ENCODE measurements around the gene CWC27.

Gene CWC27

DNA sequence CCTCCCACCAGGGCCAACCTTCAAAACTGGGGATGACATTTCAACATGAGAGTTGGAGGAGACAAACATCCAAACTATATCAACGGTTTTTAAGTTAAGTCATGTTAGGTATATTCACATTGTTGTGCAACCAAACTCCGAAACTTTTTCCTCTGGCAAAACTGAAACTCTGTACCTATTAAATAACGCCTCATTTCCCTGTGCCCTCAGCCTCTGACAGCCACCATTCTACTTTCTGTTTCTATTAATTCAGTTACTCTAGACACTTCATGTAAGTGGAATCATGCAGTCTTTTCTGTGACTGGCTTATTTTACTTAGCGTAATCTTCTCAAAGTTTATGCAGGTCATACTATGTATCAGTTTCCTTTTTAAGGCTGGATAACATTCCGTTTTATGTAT is 85.0 kb downstream of the CWC27 start:
- FAIRE-seq (no peak), DNase-seq (ENCODE audit: insufficient read length) (no peak)
- TF ChIP-seq POLR2AphosphoS5 (IDR thresholded peaks at IDR 0.05; ENCODE audit: low read depth, low read length) (no peak), POLR2A (IDR thresholded peaks at IDR 0.05; ENCODE audit: low read depth, low read length) (no peak), TAF1 (IDR thresholded peaks at IDR 0.05; ENCODE audit: borderline replicate concordance, low read depth, low read length) (no peak)

DNA sequence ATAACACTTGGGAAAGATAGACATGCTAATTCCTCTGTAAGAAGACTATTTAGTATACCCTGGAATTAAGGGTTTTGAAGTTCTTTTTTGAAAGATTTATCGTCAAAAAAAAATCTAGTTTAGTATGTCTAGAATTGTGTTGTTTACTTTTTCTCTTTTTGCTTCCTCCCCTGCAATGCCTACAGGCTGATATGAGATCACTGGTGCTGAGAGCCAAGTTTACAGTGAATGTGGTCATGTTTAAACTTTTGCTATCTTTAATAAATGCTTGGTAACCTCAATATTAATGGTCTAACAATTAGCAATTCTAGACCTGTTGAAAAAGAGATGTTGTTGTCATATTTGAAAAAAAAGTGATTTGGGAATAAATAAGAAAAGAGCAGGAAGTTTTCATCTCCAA is 86.1 kb downstream of the CWC27 start:
- no peak for DNase-seq (ENCODE audit: insufficient read length)
- TF ChIP-seq TAF1 (IDR thresholded peaks at IDR 0.05; ENCODE audit: borderline replicate concordance, low read depth, low read length) (no peak), POLR2A (IDR thresholded peaks at IDR 0.05; ENCODE audit: low read depth, low read length) (no peak), POLR2AphosphoS5 (IDR thresholded peaks at IDR 0.05; ENCODE audit: low read depth, low read length) (no peak)
- no peak for FAIRE-seq

DNA sequence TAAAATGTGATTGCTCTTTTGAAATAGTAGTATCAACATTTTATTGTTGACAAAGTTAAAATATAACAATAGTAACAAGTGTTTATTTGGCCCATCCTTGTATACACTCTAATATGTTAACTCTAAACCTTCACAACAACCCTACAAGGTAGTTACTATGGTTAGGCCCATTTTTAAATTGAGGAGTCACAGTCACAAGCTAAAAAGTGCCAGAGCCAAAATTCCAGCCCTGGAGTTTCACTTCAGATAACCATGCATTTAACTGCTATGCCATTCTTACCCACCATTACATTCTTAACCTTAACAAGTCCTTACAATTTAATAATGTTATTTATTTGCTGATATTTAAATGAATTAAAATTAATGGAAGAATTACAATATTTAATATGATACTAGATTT is 91.2 kb downstream of the CWC27 start:
- TF ChIP-seq POLR2A (IDR thresholded peaks at IDR 0.05; ENCODE audit: low read depth, low read length): no peak
- no peak for TF ChIP-seq POLR2AphosphoS5 (IDR thresholded peaks at IDR 0.05; ENCODE audit: low read depth, low read length)
- TF ChIP-seq TAF1 (IDR thresholded peaks at IDR 0.05; ENCODE audit: borderline replicate concordance, low read depth, low read length): no peak
- FAIRE-seq (no peak), DNase-seq (ENCODE audit: insufficient read length) (no peak)

DNA sequence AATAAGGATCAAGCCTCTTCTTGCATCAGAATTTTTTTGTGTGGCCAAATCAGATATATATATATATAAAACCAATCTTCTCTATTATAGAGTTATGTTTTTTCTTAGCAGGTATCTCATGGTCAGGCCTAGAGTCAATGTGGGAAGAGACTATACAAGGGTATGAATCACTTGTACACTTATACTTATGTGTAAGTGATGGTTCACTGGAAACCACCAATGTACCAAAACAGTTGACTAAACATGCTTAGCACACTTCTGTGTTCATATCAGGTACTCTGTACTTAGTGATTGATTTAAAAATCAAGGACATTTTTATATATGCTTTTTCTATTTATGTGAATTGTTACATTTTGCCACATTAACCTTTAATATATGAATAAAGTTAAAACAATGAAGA is 92.6 kb downstream of the CWC27 start:
- DNase-seq (ENCODE audit: insufficient read length): no peak
- no peak for TF ChIP-seq POLR2AphosphoS5 (IDR thresholded peaks at IDR 0.05; ENCODE audit: low read depth, low read length)
- TF ChIP-seq POLR2A (IDR thresholded peaks at IDR 0.05; ENCODE audit: low read depth, low read length): no peak
- TF ChIP-seq TAF1 (IDR thresholded peaks at IDR 0.05; ENCODE audit: borderline replicate concordance, low read depth, low read length): no peak
- no peak for FAIRE-seq

DNA sequence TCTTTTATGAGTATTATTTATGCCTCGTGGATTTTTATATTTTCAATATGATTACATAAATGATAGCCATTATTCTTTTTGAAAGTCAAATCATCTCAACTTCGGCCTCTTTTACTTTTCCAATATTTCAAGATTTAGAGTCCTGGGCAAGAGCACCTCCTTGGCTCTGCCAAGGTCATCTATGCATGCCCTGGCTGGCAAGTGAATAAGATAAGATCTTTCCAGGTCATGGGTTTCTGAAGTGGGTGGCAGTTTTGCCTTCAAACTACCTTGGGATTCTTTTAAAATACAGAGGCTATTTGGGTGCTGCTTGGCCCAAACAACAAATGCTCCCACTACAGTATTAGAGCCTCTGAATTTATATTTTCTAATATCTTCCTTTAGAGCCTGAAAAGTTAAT is 95.4 kb downstream of the CWC27 start:
- FAIRE-seq (no peak), DNase-seq (ENCODE audit: insufficient read length) (no peak)
- TF ChIP-seq POLR2AphosphoS5 (IDR thresholded peaks at IDR 0.05; ENCODE audit: low read depth, low read length): no peak
- TF ChIP-seq TAF1 (IDR thresholded peaks at IDR 0.05; ENCODE audit: borderline replicate concordance, low read depth, low read length): no peak
- no peak for TF ChIP-seq POLR2A (IDR thresholded peaks at IDR 0.05; ENCODE audit: low read depth, low read length)

DNA sequence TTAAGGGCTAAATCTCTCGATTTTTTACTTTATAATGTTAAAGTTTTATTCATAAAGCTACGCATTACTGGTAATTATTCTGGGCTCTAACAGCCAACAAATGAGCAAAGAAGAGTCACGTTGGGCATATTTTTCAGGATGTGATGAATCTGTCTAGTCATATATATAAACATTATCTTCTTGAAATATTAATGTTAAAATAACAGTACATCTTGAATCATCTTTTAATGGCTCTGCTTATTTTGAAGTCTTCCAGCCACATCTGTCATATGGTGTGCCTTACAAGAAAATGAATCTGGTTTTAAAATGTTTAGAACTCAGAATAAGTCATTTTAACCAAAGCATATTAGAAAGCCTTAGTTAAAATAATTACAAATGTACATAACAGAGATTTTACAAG is 96.9 kb downstream of the CWC27 start:
- DNase-seq (ENCODE audit: insufficient read length): no peak
- FAIRE-seq: no peak

DNA sequence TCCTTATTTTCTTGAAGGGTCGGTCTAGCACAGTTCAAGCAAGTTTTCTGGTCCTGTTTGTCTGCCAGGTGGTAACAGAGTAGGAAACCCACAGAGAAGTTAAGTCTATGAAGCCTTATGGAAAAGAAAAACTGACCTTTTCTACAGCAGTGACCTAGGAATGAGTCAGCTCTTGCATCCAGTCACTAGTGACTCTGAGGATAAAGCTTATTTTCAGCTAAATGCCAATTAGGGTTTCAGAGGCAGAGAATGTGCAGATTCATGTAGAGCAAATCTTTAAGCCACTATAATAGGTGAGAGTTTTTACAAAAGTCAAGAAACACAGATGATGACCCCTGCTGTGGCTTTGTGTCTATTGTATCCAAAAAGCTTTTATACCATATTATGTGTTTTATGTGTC is 100.7 kb downstream of the CWC27 start:
- TF ChIP-seq POLR2AphosphoS5 (IDR thresholded peaks at IDR 0.05; ENCODE audit: low read depth, low read length): no peak
- TF ChIP-seq POLR2A (IDR thresholded peaks at IDR 0.05; ENCODE audit: low read depth, low read length): no peak
- no peak for TF ChIP-seq TAF1 (IDR thresholded peaks at IDR 0.05; ENCODE audit: borderline replicate concordance, low read depth, low read length)
- no peak for DNase-seq (ENCODE audit: insufficient read length)
- no peak for FAIRE-seq

More for the DNA sequence above, 96.9 kb downstream of the CWC27 start:
- TF ChIP-seq TAF1 (IDR thresholded peaks at IDR 0.05; ENCODE audit: borderline replicate concordance, low read depth, low read length): no peak
- no peak for TF ChIP-seq POLR2A (IDR thresholded peaks at IDR 0.05; ENCODE audit: low read depth, low read length)
- no peak for TF ChIP-seq POLR2AphosphoS5 (IDR thresholded peaks at IDR 0.05; ENCODE audit: low read depth, low read length)

DNA sequence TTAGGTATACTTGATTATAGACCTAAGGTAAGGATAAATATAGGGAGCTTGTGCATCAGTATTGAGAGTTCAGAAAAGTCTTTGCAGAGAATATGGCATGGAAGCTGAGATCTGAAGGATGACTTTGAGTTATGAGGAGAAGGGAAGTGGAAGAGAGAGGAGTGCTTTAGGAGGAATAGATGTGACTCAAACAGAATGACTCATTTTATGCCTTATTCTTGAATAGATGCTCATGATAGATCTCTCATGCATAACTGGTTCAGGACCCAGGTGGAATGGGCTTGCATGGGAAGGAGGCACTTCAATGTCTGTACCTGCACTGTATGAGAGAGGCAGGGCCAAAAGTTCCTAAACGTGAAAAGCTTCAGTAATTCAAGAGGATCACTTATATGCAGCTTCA is 103.3 kb downstream of the CWC27 start:
- DNase-seq (ENCODE audit: insufficient read length): no peak
- no peak for FAIRE-seq
- TF ChIP-seq POLR2A (IDR thresholded peaks at IDR 0.05; ENCODE audit: low read depth, low read length): no peak
- TF ChIP-seq POLR2AphosphoS5 (IDR thresholded peaks at IDR 0.05; ENCODE audit: low read depth, low read length): no peak
- TF ChIP-seq TAF1 (IDR thresholded peaks at IDR 0.05; ENCODE audit: borderline replicate concordance, low read depth, low read length): no peak

DNA sequence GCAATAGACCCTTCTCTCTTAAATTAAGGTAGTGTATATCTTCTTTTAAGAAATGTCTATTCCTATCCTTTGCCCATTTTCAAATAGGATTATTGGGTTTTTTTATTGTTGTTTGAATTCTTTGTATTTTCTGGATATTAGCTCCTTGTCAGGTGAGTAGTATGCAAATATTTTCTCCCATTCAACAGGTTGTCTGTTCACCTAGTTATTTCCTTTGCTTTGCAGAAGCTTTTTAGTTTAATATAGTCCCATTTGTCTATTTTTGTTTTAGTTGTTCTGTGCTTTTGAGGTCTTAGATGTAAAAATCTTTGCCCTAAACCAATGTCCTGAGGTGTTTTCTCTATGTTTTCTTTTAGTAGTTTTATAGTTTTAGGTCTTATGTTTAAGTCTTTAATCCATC is 104.7 kb downstream of the CWC27 start:
- DNase-seq (ENCODE audit: insufficient read length) (no peak), FAIRE-seq (no peak)
- TF ChIP-seq POLR2A (IDR thresholded peaks at IDR 0.05; ENCODE audit: low read depth, low read length): no peak
- TF ChIP-seq POLR2AphosphoS5 (IDR thresholded peaks at IDR 0.05; ENCODE audit: low read depth, low read length): no peak
- no peak for TF ChIP-seq TAF1 (IDR thresholded peaks at IDR 0.05; ENCODE audit: borderline replicate concordance, low read depth, low read length)

DNA sequence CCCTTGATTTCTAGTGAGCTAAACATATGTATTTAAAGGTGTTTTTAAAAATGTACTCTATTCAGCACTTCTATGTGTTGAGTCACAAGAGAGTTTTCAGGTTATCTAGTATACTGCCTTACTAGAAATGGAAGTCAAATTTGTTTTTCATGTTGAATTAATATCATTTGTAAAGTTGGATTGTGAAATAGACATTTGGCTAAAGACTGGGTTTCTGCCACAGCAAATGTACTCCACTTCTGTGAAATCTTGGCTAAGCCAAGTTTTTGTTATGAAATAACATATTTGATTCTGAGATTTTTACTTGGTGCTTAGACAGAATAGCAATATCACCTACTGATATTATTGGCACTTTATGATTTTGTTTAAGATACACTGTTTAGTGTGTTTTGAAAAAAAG is 106.0 kb downstream of the CWC27 start:
- no peak for FAIRE-seq
- no peak for DNase-seq (ENCODE audit: insufficient read length)
- no peak for TF ChIP-seq POLR2AphosphoS5 (IDR thresholded peaks at IDR 0.05; ENCODE audit: low read depth, low read length)
- no peak for TF ChIP-seq TAF1 (IDR thresholded peaks at IDR 0.05; ENCODE audit: borderline replicate concordance, low read depth, low read length)
- TF ChIP-seq POLR2A (IDR thresholded peaks at IDR 0.05; ENCODE audit: low read depth, low read length): no peak

DNA sequence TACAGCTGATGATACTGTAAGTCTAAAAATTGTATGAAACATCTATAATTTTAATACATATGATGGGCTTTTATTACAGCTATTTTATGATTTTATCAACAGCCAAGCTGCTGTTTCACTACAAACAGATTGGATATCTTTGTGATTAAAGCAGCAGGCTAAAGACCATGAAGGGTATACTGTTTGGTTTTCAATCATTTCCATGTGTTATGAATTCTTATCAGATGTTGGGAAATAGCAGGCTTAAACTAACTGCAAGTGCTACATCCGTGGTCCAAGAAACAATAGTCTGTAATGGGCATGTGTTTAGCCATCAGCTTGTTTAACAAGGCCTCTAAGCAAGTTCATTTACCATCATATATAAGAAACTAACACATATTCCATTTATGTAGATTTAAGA is 107.5 kb downstream of the CWC27 start:
- TF ChIP-seq POLR2AphosphoS5 (IDR thresholded peaks at IDR 0.05; ENCODE audit: low read depth, low read length): no peak
- no peak for TF ChIP-seq TAF1 (IDR thresholded peaks at IDR 0.05; ENCODE audit: borderline replicate concordance, low read depth, low read length)
- no peak for TF ChIP-seq POLR2A (IDR thresholded peaks at IDR 0.05; ENCODE audit: low read depth, low read length)
- no peak for DNase-seq (ENCODE audit: insufficient read length)
- FAIRE-seq: no peak

DNA sequence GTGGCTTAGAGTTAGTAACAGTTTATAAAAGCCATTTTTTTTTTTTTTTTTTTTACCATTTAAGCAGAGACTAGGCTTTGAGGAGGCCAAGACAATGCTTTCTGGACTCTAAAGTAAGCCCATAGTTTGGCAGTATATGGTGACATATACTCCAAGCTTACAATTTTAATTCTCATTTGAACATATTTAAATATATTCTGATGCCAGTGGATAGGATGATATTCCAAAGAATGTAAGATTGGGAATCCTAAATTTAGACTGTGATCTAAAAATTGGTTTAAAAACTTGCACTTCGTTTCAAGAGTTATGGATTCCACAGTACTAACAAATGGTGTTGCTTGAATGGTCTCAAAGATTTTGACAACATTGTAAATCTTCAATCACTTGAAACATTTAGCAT is 112.1 kb downstream of the CWC27 start:
- no peak for DNase-seq (ENCODE audit: insufficient read length)
- no peak for FAIRE-seq
- no peak for TF ChIP-seq POLR2A (IDR thresholded peaks at IDR 0.05; ENCODE audit: low read depth, low read length)
- no peak for TF ChIP-seq TAF1 (IDR thresholded peaks at IDR 0.05; ENCODE audit: borderline replicate concordance, low read depth, low read length)
- TF ChIP-seq POLR2AphosphoS5 (IDR thresholded peaks at IDR 0.05; ENCODE audit: low read depth, low read length): no peak

DNA sequence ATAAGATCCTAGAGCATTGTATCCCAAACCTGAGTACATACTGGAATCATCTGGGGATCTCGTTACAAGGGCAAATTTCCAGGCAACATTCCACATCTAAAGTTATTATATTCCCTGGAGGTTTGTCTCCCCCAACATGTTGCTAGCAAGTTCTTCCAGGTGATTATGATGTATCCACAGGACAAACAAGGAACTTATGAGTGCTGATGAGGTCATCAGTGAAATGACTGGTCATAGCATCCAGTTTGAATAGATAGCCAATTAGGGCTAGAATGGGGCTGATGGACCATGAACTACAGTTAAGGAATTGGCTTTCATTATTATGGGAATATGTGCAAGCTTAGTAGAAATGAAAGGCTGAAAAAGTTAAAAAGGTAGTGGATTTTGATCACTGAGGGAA is 115.2 kb downstream of the CWC27 start:
- TF ChIP-seq TAF1 (IDR thresholded peaks at IDR 0.05; ENCODE audit: borderline replicate concordance, low read depth, low read length) (no peak), POLR2AphosphoS5 (IDR thresholded peaks at IDR 0.05; ENCODE audit: low read depth, low read length) (no peak), POLR2A (IDR thresholded peaks at IDR 0.05; ENCODE audit: low read depth, low read length) (no peak)
- FAIRE-seq (no peak), DNase-seq (ENCODE audit: insufficient read length) (no peak)
